ENCODE data around the gene PDIA5.

GRCh38 chr3:123149525-123149924 lies 82.7 kb downstream of the PDIA5 start:
- no peak for TF ChIP-seq CTCF (conservative IDR thresholded peaks at IDR 0.05; ENCODE audit: low read depth, low read length)
- TF ChIP-seq EZH2 (IDR thresholded peaks at IDR 0.05; ENCODE audit: borderline replicate concordance, low read depth, low read length, poor library complexity, severe bottlenecking): no peak

Measured in A673 (cell line).